ENCODE measurements around the gene DDT. TPM values are rescaled to one million over a fixed set of nuclear protein-coding genes. Genes with fewer than 3 reads are reported as not detected.
"Not testable (repeated sequence)": the region's sequence is repeated elsewhere in the genome, so short reads cannot be mapped to it uniquely, and the experiment has no call there.

DDT gene
- total RNA-seq, 4 donors from 2014 or later, result 53.5 to 162 (median 106) TPM

DNA sequence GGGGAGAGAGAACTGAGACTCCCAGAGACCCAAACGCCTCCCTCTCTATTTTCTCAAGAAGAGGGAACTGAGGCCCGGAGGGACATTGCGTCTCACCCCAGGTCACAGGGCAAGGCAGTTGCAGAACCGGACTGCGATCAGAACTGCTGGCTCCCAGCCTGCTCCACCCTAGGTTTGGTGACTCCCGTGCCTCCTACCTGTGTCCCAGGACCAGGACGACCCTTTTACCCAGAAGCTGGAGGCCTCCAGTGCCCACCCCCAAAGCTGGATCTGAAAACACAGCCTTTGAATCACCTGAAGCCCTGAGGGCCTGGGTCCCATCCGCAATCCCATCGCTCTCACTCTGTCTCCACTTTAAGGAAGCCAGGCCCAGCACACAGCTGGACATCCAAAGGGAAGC is 29.6 kb upstream of the DDT start:
- Histone ChIP-seq H3K27me3 (no peaks in the 10 kb centered on the region), H3K36me3 (no peaks in the 10 kb centered on the region), H3K4me3 (replicated peaks in 1 of 3) (no peak overlapping the region), H3K27ac (no peak overlapping the region), H3K9me3 (no peaks in the 10 kb centered on the region), H3K4me1 (peaks cover 4 to 9% of the 10 kb centered on the region in 2 donors)
- intact Hi-C loops (cut with DNase I), result loop anchor here (5.0 kb wide), 1 partner anchor 158 kb away; no protein-coding TSS in a partner anchor
- no peak for TF ChIP-seq POLR2A (IDR thresholded peaks at IDR 0.05)
- TF ChIP-seq, protein P1, sequence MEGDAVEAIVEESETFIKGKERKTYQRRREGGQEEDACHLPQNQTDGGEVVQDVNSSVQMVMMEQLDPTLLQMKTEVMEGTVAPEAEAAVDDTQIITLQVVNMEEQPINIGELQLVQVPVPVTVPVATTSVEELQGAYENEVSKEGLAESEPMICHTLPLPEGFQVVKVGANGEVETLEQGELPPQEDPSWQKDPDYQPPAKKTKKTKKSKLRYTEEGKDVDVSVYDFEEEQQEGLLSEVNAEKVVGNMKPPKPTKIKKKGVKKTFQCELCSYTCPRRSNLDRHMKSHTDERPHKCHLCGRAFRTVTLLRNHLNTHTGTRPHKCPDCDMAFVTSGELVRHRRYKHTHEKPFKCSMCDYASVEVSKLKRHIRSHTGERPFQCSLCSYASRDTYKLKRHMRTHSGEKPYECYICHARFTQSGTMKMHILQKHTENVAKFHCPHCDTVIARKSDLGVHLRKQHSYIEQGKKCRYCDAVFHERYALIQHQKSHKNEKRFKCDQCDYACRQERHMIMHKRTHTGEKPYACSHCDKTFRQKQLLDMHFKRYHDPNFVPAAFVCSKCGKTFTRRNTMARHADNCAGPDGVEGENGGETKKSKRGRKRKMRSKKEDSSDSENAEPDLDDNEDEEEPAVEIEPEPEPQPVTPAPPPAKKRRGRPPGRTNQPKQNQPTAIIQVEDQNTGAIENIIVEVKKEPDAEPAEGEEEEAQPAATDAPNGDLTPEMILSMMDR (IDR thresholded peaks at IDR 0.05), result no peak
- DNase-seq, result no peak
- 81 to 85% methylated on average over 9 of the region's 9 CpGs for WGBS, 2 donors

DNA sequence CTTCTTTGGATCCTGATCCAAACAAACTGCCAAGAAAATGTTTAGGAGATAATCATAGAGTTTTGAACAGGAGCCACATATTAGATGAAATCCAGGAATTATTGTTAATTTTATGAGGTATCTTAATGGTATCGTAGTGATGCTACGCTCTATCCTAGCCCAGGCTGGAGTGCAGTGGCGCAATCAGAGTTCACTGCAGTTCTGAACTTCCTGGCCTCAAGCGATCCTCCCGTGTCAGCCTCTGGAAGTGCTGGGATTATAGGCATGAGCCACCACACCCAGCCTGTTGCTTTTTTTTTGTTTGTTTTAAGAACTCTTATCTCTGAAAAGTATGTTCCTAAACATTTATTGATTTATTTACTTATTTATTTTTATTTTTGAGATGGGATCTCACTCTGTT is 28.6 kb upstream of the DDT start:
- H3K36me3 ChIP-seq, result no peaks in the 10 kb centered on the region
- WGBS, 2 donors, result 84% methylated on average over 5 of the region's 5 CpGs
- no peak for DNase-seq
- TF ChIP-seq, protein P1 (IDR thresholded peaks at IDR 0.05), result no peak
- no peak for TF ChIP-seq POLR2A (IDR thresholded peaks at IDR 0.05)
- intact Hi-C loops (cut with DNase I), result loop anchor here (5.0 kb wide), 1 partner anchor 159 kb away; no protein-coding TSS in a partner anchor
- no peaks in the 10 kb centered on the region for H3K9me3 ChIP-seq
- H3K4me1 ChIP-seq, result peaks cover 4 to 9% of the 10 kb centered on the region in 2 donors
- H3K27ac ChIP-seq, result no peak overlapping the region
- no peaks in the 10 kb centered on the region for H3K27me3 ChIP-seq
- no peak overlapping the region for H3K4me3 ChIP-seq (replicated peaks in 1 of 3)

DNA sequence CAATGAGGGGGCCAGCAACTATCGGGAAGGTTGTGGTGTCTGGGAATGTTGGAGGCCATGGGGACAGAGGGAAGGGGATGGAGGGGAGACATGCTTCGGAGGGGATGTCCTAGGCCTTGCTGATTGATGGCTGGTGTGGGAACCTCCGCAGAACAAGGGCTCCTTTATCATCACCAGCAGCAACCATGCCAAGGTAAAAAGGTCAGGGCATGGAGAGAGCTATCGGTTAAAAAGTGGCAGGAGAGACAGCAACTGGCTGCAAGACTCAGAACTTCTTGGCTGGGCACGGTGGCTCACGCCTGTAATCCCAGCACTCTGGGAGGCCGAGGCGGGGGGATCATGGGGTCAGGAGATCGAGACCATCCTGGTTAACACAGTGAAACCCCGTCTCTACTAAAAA is 28.0 kb upstream of the DDT start:
- H3K27me3 ChIP-seq, result no peaks in the 10 kb centered on the region
- WGBS, 2 donors, result 88 to 90% methylated on average over 10 of the region's 10 CpGs
- no peak for DNase-seq
- H3K36me3 ChIP-seq, result no peaks in the 10 kb centered on the region
- H3K4me3 ChIP-seq (replicated peaks in 1 of 3), result no peak overlapping the region
- H3K9me3 ChIP-seq, result no peaks in the 10 kb centered on the region
- no peak for TF ChIP-seq POLR2A (IDR thresholded peaks at IDR 0.05)
- TF ChIP-seq, protein P1 (IDR thresholded peaks at IDR 0.05), result no peak
- intact Hi-C loops (cut with DNase I), result loop anchor here (5.0 kb wide), 1 partner anchor 160 kb away; no protein-coding TSS in a partner anchor
- H3K27ac ChIP-seq, result no peak overlapping the region
- H3K4me1 ChIP-seq, result peaks cover 4 to 9% of the 10 kb centered on the region in 2 donors

DNA sequence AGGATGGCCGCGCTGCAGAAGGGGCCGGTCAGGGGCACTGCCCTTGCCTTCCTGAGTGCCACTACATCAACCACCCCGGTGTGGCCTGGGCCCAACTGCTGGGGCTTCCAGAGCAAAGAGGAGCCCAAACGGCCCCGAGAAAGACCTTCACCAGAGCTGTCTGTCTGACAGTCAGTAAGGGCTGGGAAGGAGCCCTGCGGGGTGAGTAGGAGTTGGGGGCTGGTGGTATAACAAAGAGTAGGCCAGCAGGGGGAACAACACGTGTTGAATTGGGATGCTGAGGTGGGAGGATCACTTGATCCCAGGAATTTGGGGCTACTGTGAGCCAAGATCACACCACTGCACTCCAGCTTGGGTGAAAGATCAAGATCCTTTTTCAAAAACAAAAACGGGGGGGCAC is 27.1 kb upstream of the DDT start:
- 73 to 75% methylated on average over 6 to 8 of the region's 9 CpGs for WGBS, 2 donors
- no peak overlapping the region for H3K27ac ChIP-seq
- H3K9me3 ChIP-seq, result no peaks in the 10 kb centered on the region
- H3K4me3 ChIP-seq (replicated peaks in 1 of 3), result no peak overlapping the region
- no peak for TF ChIP-seq POLR2A (IDR thresholded peaks at IDR 0.05)
- TF ChIP-seq, protein P1 (IDR thresholded peaks at IDR 0.05), result no peak
- intact Hi-C loops (cut with DNase I), result loop anchor here (5.0 kb wide), 1 partner anchor 161 kb away; no protein-coding TSS in a partner anchor
- H3K4me1 ChIP-seq, result peaks cover 4 to 9% of the 10 kb centered on the region in 2 donors
- H3K36me3 ChIP-seq, result no peaks in the 10 kb centered on the region
- no peak for DNase-seq
- H3K27me3 ChIP-seq, result no peaks in the 10 kb centered on the region

DNA sequence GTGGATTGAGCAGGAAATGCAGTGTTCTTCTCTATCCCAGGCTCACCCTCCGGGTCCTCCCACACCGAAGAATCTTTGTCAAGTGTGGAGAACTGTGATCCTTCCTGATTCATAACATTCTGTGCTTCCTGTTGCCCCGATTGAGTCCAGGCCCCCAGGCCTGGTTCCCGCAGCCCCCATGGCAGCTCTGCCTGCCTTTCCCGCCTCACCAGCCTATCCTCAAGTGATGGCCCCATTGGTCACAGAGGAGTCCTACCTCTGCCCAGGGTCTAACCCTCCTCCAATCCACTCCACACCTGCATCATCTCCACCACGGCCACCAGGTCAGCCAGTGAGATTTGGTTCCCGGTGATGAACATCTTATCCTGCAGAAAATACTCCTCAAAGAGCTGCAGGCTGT is 25.5 kb upstream of the DDT start:
- not testable (repeated sequence) for H3K9me3 ChIP-seq; H3K27ac ChIP-seq; DNase-seq; H3K4me1 ChIP-seq; H3K36me3 ChIP-seq; H3K27me3 ChIP-seq; H3K4me3 ChIP-seq (replicated peaks in 1 of 3)
- intact Hi-C loops (cut with DNase I), result loop anchor here (5.0 kb wide), 1 partner anchor 163 kb away; no protein-coding TSS in a partner anchor
- WGBS, 2 donors, result 88 to 93% methylated on average over 7 of the region's 7 CpGs
